ENCODE data around the gene ZNF23.

ZNF23 gene

DNA sequence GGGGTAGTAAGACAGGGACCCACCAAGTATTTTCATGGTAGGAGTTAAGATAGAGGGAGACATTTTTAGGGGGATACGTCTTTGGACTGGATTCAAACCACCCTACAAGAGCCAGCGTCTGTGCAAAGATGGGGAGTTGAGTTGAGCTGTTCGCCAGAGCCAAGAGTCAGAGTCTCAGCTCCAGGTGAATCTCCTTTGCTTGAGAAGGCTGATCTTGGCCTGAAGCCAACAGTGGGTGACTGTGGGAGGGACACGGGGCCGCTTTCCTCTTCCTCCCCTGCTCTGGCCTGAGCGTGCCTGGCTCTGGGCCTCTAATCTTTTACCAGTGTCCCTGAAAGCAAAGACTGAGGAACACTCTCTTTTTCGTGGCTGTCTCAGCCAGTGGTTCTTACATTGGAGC, 25.6 kb downstream of the ZNF23 start:
- TF ChIP-seq EZH2phosphoT487 (IDR thresholded peaks at IDR 0.05; ENCODE audit: low read depth), result no peak
- TF ChIP-seq, protein P1, sequence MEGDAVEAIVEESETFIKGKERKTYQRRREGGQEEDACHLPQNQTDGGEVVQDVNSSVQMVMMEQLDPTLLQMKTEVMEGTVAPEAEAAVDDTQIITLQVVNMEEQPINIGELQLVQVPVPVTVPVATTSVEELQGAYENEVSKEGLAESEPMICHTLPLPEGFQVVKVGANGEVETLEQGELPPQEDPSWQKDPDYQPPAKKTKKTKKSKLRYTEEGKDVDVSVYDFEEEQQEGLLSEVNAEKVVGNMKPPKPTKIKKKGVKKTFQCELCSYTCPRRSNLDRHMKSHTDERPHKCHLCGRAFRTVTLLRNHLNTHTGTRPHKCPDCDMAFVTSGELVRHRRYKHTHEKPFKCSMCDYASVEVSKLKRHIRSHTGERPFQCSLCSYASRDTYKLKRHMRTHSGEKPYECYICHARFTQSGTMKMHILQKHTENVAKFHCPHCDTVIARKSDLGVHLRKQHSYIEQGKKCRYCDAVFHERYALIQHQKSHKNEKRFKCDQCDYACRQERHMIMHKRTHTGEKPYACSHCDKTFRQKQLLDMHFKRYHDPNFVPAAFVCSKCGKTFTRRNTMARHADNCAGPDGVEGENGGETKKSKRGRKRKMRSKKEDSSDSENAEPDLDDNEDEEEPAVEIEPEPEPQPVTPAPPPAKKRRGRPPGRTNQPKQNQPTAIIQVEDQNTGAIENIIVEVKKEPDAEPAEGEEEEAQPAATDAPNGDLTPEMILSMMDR (IDR thresholded peaks at IDR 0.05; ENCODE audit: low read depth, low read length), result no peak
- Histone ChIP-seq H3K36me3 (replicated peaks; ENCODE audit: low read depth, low read length) (no peaks in the 10 kb centered on the region), H3K9ac (ENCODE audit: low read length) (no peak overlapping the region), H2AFZ (ENCODE audit: low read depth, low read length) (no peak overlapping the region), H3K27me3 (ENCODE audit: low read depth, low read length) (0 out of 2 replicates have a peak, but pooled peaks cover 14% of the 10 kb centered on the region), H3K79me2 (ENCODE audit: low read length) (no peaks in the 10 kb centered on the region), H3K4me1 (ENCODE audit: low read length) (no peaks in the 10 kb centered on the region), H3K4me3 (ENCODE audit: low read length) (no peak overlapping the region), H3K4me2 (ENCODE audit: low read length) (no peak overlapping the region), H4K20me1 (ENCODE audit: insufficient read depth, low read length) (no peaks in the 10 kb centered on the region), H3K27ac (ENCODE audit: low read length) (no peak overlapping the region), H3K9me3 (ENCODE audit: insufficient read depth, low read length) (no peaks in the 10 kb centered on the region)

DNA sequence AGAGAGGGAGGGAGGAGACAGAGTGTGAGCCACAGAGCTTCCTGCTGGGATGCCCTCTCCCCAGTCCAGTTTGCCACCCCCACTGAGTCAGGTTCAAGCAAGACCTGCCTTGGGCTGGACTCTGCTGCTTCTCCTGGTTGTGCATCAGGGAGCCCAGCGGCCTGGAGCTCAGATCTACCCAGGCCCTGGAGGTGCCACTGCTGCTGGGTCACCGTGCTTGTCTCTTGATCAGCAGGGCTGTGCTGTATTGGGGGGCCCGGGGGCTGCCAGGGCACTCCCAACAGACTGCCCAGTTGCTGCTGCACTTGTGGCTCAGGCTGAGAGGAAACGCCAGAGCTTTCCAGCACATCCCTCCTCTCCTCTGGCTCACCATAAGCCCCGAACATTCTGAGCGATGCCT, 29.1 kb downstream of the ZNF23 start:
- Histone ChIP-seq H3K9ac (ENCODE audit: low read length) (no peak overlapping the region), H3K27me3 (ENCODE audit: low read depth, low read length) (0 out of 2 replicates have a peak, but pooled peaks cover 4% of the 10 kb centered on the region), H3K27ac (ENCODE audit: low read length) (no peak overlapping the region), H3K4me3 (ENCODE audit: low read length) (no peak overlapping the region), H3K36me3 (replicated peaks; ENCODE audit: low read depth, low read length) (no peaks in the 10 kb centered on the region), H4K20me1 (ENCODE audit: insufficient read depth, low read length) (no peaks in the 10 kb centered on the region), H3K4me2 (ENCODE audit: low read length) (no peak overlapping the region), H2AFZ (ENCODE audit: low read depth, low read length) (no peak overlapping the region), H3K9me3 (ENCODE audit: insufficient read depth, low read length) (no peaks in the 10 kb centered on the region), H3K79me2 (ENCODE audit: low read length) (no peaks in the 10 kb centered on the region), H3K4me1 (ENCODE audit: low read length) (no peaks in the 10 kb centered on the region)
- TF ChIP-seq, protein P1 (IDR thresholded peaks at IDR 0.05; ENCODE audit: low read depth, low read length), result no peak
- no peak for TF ChIP-seq EZH2phosphoT487 (IDR thresholded peaks at IDR 0.05; ENCODE audit: low read depth)

DNA sequence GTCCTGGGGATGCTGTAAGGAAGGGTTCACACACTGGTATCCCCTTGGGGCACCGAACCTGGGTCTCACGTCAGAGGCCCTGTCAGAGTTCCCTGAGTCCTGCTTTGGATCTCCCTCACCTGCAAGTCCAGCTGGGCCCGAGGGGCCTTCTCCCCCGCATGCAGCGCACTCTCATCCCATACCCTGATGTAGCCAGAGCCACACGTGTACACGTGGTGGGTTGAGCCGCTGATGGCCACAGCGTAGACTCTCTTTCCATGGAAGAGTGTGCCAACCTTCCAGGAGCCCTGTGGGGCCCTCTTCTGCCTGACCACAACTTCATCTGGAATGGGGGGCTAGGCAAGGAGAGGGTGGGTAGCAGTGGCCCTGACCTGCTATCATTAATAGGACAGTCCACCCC, 30.1 kb downstream of the ZNF23 start:
- Histone ChIP-seq H2AFZ (ENCODE audit: low read depth, low read length) (no peak overlapping the region), H3K4me3 (ENCODE audit: low read length) (no peak overlapping the region), H3K4me2 (ENCODE audit: low read length) (no peak overlapping the region), H4K20me1 (ENCODE audit: insufficient read depth, low read length) (no peaks in the 10 kb centered on the region), H3K9me3 (ENCODE audit: insufficient read depth, low read length) (no peaks in the 10 kb centered on the region), H3K27ac (ENCODE audit: low read length) (no peak overlapping the region), H3K27me3 (ENCODE audit: low read depth, low read length) (0 out of 2 replicates have a peak, but pooled peaks cover 4% of the 10 kb centered on the region), H3K79me2 (ENCODE audit: low read length) (no peaks in the 10 kb centered on the region), H3K4me1 (ENCODE audit: low read length) (no peaks in the 10 kb centered on the region), H3K9ac (ENCODE audit: low read length) (no peak overlapping the region), H3K36me3 (replicated peaks; ENCODE audit: low read depth, low read length) (no peaks in the 10 kb centered on the region)
- TF ChIP-seq EZH2phosphoT487 (IDR thresholded peaks at IDR 0.05; ENCODE audit: low read depth), result no peak
- TF ChIP-seq, protein P1 (IDR thresholded peaks at IDR 0.05; ENCODE audit: low read depth, low read length), result no peak

DNA sequence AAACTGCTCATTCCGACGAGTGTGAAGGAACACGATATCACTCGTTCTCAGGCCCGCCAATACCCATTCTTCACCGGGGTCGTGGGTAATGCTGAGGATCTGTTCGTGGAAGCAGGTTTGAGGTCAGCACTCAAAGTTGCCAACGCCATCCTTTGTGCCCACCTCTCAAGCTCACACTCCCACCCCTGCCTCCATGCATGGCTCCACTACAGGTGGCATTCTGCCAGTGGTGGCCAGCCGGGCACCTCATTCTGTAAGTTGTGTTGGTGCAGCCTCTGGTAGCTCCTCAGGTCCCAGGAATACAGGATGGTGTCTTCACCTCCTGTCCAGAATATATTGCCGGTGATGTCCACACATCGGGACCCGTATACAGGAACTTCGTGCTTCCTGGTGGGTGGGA, 30.9 kb downstream of the ZNF23 start:
- no peaks in the 10 kb centered on the region for H4K20me1 ChIP-seq (ENCODE audit: insufficient read depth, low read length)
- no peaks in the 10 kb centered on the region for H3K9me3 ChIP-seq (ENCODE audit: insufficient read depth, low read length)
- H3K9ac ChIP-seq (ENCODE audit: low read length), result no peak overlapping the region
- H3K27ac ChIP-seq (ENCODE audit: low read length), result no peak overlapping the region
- no peak for TF ChIP-seq EZH2phosphoT487 (IDR thresholded peaks at IDR 0.05; ENCODE audit: low read depth)
- TF ChIP-seq, protein P1 (IDR thresholded peaks at IDR 0.05; ENCODE audit: low read depth, low read length), result no peak
- H3K4me2 ChIP-seq (ENCODE audit: low read length), result no peak overlapping the region
- no peak overlapping the region for H3K4me3 ChIP-seq (ENCODE audit: low read length)
- no peaks in the 10 kb centered on the region for H3K4me1 ChIP-seq (ENCODE audit: low read length)
- no peak overlapping the region for H2AFZ ChIP-seq (ENCODE audit: low read depth, low read length)
- no peaks in the 10 kb centered on the region for H3K36me3 ChIP-seq (replicated peaks; ENCODE audit: low read depth, low read length)
- 0 out of 2 replicates have a peak, but pooled peaks cover 4% of the 10 kb centered on the region for H3K27me3 ChIP-seq (ENCODE audit: low read depth, low read length)
- no peaks in the 10 kb centered on the region for H3K79me2 ChIP-seq (ENCODE audit: low read length)

Data from OCI-LY3 (cell line).